Activated CD4-positive, alpha-beta T cell treated with anti-CD3 and anti-CD28 coated beads for 1 hour (primary cell): ENCODE measurements around the gene PDGFC.

Experiments
- DNase-seq: peaks from one replicate; pipeline ENCODE4 v3.0.0-alpha.2; 2020

Gene PDGFC

GRCh38 chr4:156824451-156825060, 147.0 kb downstream of the PDGFC start:
- DNase-seq, result no peak

GRCh38 chr4:156820931-156821330, 150.7 kb downstream of the PDGFC start:
- DNase-seq, result no peak

- DNase-seq, result no peak
Observed at GRCh38 chr4:156816360-156816755, 155.2 kb downstream of the PDGFC start.

- DNase-seq, result no peak
Observed at GRCh38 chr4:156815717-156816359, 155.8 kb downstream of the PDGFC start.

GRCh38 chr4:156811963-156812362, 159.6 kb downstream of the PDGFC start:
- no peak for DNase-seq

GRCh38 chr4:156811286-156811685, 160.3 kb downstream of the PDGFC start:
- DNase-seq, result no peak

GRCh38 chr4:156805696-156806095, 165.9 kb downstream of the PDGFC start:
- DNase-seq, result no peak

GRCh38 chr4:156803056-156803455, 168.5 kb downstream of the PDGFC start:
- DNase-seq, result no peak

GRCh38 chr4:156800463-156800862, 171.1 kb downstream of the PDGFC start:
- DNase-seq, result no peak

- DNase-seq, result no peak
Observed at GRCh38 chr4:156799121-156799589, 172.4 kb downstream of the PDGFC start.

- no peak for DNase-seq
Observed at GRCh38 chr4:156798438-156798837, 173.2 kb downstream of the PDGFC start.

GRCh38 chr4:156797206-156797605, 174.4 kb downstream of the PDGFC start:
- DNase-seq, result no peak

- no peak for DNase-seq
Observed at GRCh38 chr4:156795727-156796126, 175.9 kb downstream of the PDGFC start.

- DNase-seq, result no peak
Observed at GRCh38 chr4:156794863-156795262, 176.7 kb downstream of the PDGFC start.

- no peak for DNase-seq
Observed at GRCh38 chr4:156792462-156793085, 179.0 kb downstream of the PDGFC start.

- DNase-seq, result no peak
Observed at GRCh38 chr4:156790866-156791265, 180.7 kb downstream of the PDGFC start.

- DNase-seq, result no peak
Observed at GRCh38 chr4:156788782-156789181, 182.8 kb downstream of the PDGFC start.

- no peak for DNase-seq
Observed at GRCh38 chr4:156786713-156787112, 184.9 kb downstream of the PDGFC start.

- no peak for DNase-seq
Observed at GRCh38 chr4:156784970-156785369, 186.6 kb downstream of the PDGFC start.

GRCh38 chr4:156783966-156784365, 187.6 kb downstream of the PDGFC start:
- DNase-seq, result no peak

- DNase-seq, result no peak
Observed at GRCh38 chr4:156782491-156782890, 189.1 kb downstream of the PDGFC start.

GRCh38 chr4:156781852-156782251, 189.7 kb downstream of the PDGFC start:
- DNase-seq, result no peak

- DNase-seq, result no peak
Observed at GRCh38 chr4:156779774-156780173, 191.8 kb downstream of the PDGFC start.

GRCh38 chr4:156779042-156779441, 192.6 kb downstream of the PDGFC start:
- DNase-seq, result no peak
